ENCODE measurements around the gene EXOSC3. TPM values are rescaled to one million over a fixed set of nuclear protein-coding genes. Genes with fewer than 3 reads are reported as not detected.

The EXOSC3 gene
- polyA plus RNA-seq, 6 donors from 2014 or later = 28.9 to 39.5 (median 33.1) TPM

- Mint-ChIP-seq H3K36me3 (no peaks in the 10 kb centered on the region), H3K27ac (peak overlapping the region in 1 of 6 donors; percentile 24), H3K4me1 (peaks cover 0 to 3% (median 2%) of the 10 kb centered on the region in 3 donors), H3K4me3 (no peak overlapping the region), H3K27me3 (peaks cover 0 to 7% (median 6%) of the 10 kb centered on the region in 3 donors), H3K9me3 (no peaks in the 10 kb centered on the region)
- ATAC-seq (ENCODE audit: low read depth in 2 of 2) (no peak), DNase-seq (no peak)
Measured at GRCh38 chr9:37745970-37746369, 38.9 kb downstream of the EXOSC3 start.

DNA sequence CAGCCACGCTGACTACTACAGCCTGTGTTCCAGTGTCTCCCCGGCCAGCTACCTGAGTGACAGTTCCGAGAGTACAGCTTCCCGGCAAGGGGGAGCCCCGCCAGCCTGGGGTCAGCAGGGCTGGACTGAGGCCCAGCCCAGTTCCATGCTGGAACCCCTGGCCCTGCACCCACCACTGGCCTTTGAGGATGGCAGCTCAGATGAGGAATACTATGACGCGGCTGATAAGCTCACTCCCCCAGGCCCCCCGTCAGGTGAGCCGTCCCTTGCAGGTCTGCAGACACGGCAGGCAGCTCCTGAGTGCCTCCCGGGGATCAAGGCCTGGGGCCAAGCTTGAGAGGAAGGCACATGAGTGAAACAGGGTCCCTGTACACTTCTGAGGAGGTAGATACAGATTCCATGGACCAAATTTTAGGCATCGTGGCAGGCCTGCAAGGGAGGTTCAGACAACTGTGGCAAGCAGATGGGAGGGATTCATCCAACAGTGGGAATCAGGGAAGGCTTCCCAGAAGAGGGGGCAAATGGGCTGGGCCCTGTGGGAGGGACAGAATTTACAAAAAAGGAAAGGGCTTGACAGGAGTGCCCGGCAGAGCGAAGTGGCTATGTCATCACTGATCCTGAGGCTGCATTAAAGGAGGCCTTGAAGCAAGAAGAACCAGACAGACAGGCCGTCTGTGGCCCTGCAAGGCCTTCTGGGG, 44.1 kb downstream of the EXOSC3 start:
- Mint-ChIP-seq H3K4me3 (no peak overlapping the region), H3K36me3 (no peaks in the 10 kb centered on the region), H3K4me1 (no peaks in the 10 kb centered on the region), H3K27ac (no peak overlapping the region), H3K9me3 (no peaks in the 10 kb centered on the region), H3K27me3 (peaks cover 0 to 5% (median 5%) of the 10 kb centered on the region in 3 donors)
- ATAC-seq (ENCODE audit: low read depth in 2 of 2) = no peak
- no peak for DNase-seq

DNA sequence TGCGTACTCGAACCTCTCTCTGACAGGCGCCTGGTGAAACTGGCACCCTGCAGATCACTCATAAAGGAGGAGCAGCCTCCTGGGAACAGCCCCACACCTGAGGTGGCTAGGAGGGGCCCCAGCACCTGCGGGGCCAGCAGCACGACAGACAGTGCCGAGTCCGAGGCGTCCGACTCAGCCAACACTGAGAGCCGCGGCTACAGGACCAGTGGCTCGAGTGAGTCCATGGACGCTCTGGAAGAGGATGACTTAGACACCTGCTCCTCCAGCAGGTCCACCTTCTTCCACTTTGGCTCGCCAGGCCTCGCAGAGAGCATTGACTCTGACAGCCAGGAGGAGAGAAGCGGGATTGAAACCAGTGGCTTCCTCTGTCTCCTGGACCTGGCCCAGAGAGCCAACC, 44.7 kb downstream of the EXOSC3 start:
- DNase-seq = no peak
- Mint-ChIP-seq H3K36me3 (no peaks in the 10 kb centered on the region), H3K27ac (no peak overlapping the region), H3K9me3 (no peaks in the 10 kb centered on the region), H3K27me3 (peaks cover 4 to 9% (median 6%) of the 10 kb centered on the region in 3 donors), H3K4me3 (no peak overlapping the region), H3K4me1 (no peaks in the 10 kb centered on the region)
- no peak for ATAC-seq (ENCODE audit: low read depth in 2 of 2)

- ATAC-seq (ENCODE audit: low read depth in 2 of 2) = no peak
Measured at GRCh38 chr9:37739222-37739621, 45.6 kb downstream of the EXOSC3 start.

GRCh38 chr9:37732952-37733351, 51.9 kb downstream of the EXOSC3 start:
- no peak overlapping the region for H3K4me3 Mint-ChIP-seq
- no peak for ATAC-seq (ENCODE audit: low read depth in 2 of 2)
- H3K4me1 Mint-ChIP-seq = no peaks in the 10 kb centered on the region
- no peaks in the 10 kb centered on the region for H3K36me3 Mint-ChIP-seq
- H3K9me3 Mint-ChIP-seq = peaks cover 0 to 1% (median 0%) of the 10 kb centered on the region in 7 donors
- no peak for DNase-seq
- no peak overlapping the region for H3K27ac Mint-ChIP-seq
- peaks cover 5 to 18% (median 16%) of the 10 kb centered on the region in 3 donors for H3K27me3 Mint-ChIP-seq

More at GRCh38 chr9:37739222-37739621, 45.6 kb downstream of the EXOSC3 start:
- H3K4me3 Mint-ChIP-seq = no peak overlapping the region
- H3K36me3 Mint-ChIP-seq = no peaks in the 10 kb centered on the region
- peaks cover 9 to 12% (median 9%) of the 10 kb centered on the region in 3 donors for H3K27me3 Mint-ChIP-seq
- H3K9me3 Mint-ChIP-seq = no peaks in the 10 kb centered on the region
- DNase-seq = no peak
- H3K27ac Mint-ChIP-seq = no peak overlapping the region
- no peaks in the 10 kb centered on the region for H3K4me1 Mint-ChIP-seq

DNA sequence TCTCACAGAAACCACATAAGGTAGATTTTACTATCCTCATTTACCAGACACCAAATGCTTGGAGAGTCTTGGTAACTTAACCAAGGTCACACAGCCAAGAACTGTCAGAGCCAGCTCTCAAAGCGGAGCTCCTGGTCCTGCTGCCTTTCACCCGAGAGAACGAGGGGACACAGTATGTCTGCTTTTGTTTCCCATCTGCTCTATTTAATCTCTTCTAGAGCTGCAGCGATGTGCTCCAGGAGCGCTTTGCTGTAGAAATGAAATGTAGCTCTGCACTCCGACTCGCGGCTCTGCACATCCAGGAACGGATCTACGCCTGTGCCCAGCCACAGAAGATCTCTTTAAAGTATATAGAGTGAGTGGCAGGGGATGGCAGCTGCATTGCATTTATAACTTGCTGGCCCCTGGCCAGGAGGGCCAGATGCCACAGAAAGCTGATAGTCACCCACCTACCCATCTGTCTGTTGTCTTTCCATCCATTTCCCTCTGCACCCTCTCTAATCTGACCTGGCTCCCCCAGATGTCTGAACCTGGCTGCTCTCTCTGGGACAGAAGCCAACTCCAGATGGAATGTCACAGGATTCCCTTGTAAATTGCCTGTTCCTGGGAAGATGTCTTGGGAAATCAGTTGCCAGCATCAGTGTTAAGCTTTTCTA, 52.6 kb downstream of the EXOSC3 start:
- Mint-ChIP-seq H3K27ac (no peak overlapping the region), H3K4me1 (no peaks in the 10 kb centered on the region), H3K36me3 (no peaks in the 10 kb centered on the region), H3K9me3 (peaks cover 0 to 1% (median 0%) of the 10 kb centered on the region in 7 donors), H3K27me3 (peaks cover 5 to 23% (median 23%) of the 10 kb centered on the region in 3 donors), H3K4me3 (no peak overlapping the region)
- ATAC-seq (ENCODE audit: low read depth in 2 of 2) (no peak), DNase-seq (no peak)

DNA sequence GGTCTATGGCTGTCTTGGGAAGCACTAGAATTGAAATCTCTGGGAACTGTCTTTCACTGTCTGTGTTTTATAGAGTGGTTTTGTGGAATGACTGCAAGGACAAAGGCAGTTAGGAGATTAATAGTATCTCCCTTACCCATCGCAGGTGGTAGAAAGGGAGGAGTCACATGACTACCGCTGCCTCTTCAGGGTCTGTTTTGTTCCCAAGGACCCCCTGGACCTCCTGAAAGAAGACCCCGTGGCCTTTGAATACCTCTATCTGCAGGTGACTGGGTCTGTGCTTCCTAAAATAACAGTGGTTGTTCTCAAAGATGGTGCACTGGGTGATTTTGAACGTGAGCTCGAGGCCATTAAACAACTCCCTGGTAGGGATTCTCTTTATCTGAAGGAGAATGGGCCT, 54.0 kb downstream of the EXOSC3 start:
- no peak overlapping the region for H3K27ac Mint-ChIP-seq
- no peak overlapping the region for H3K4me3 Mint-ChIP-seq
- peaks cover 8 to 31% (median 23%) of the 10 kb centered on the region in 3 donors for H3K27me3 Mint-ChIP-seq
- no peak for DNase-seq
- H3K9me3 Mint-ChIP-seq = peaks cover 0 to 1% (median 0%) of the 10 kb centered on the region in 7 donors
- H3K36me3 Mint-ChIP-seq = no peaks in the 10 kb centered on the region
- no peaks in the 10 kb centered on the region for H3K4me1 Mint-ChIP-seq
- ATAC-seq (ENCODE audit: low read depth in 2 of 2) = no peak

GRCh38 chr9:37730256-37730655, 54.6 kb downstream of the EXOSC3 start:
- ATAC-seq (ENCODE audit: low read depth in 2 of 2) = no peak
- DNase-seq = no peak
- H3K36me3 Mint-ChIP-seq = no peaks in the 10 kb centered on the region
- no peak overlapping the region for H3K4me3 Mint-ChIP-seq
- no peaks in the 10 kb centered on the region for H3K4me1 Mint-ChIP-seq
- no peak overlapping the region for H3K27ac Mint-ChIP-seq
- H3K9me3 Mint-ChIP-seq = peaks cover 0 to 1% (median 0%) of the 10 kb centered on the region in 7 donors
- peaks cover 8 to 28% (median 20%) of the 10 kb centered on the region in 3 donors for H3K27me3 Mint-ChIP-seq

Other genes with a start within 250 kb of the EXOSC3 start
- gene FBXO10, start 208.7 kb downstream of the EXOSC3 start, polyA plus RNA-seq (ENCODE audit: low read depth in 6 of 6) = 1 to 10 TPM; 2.7 to 7.8 (median 7.5) TPM
- 100 to 1,000 TPM; 127 to 214 (median 179) TPM for gene TOMM5, start 192.5 kb downstream of the EXOSC3 start, polyA plus RNA-seq (ENCODE audit: low read depth in 6 of 6)
- not detected for gene FRMPD1, start 134.1 kb downstream of the EXOSC3 start, polyA plus RNA-seq (ENCODE audit: low read depth in 6 of 6)
- 10 to 100 TPM; 13.3 to 21.6 (median 17.1) TPM for gene TRMT10B, start 31.3 kb downstream of the EXOSC3 start, polyA plus RNA-seq (ENCODE audit: low read depth in 6 of 6)
- gene DCAF10, start 15.7 kb upstream of the EXOSC3 start, polyA plus RNA-seq (ENCODE audit: low read depth in 6 of 6) = 10 to 100 TPM; 22.9 to 33.1 (median 28.1) TPM
- 10 to 100 TPM in 2 of 6 donors, 1 to 10 TPM in 4; 7.5 to 11.7 (median 9.7) TPM for gene SLC25A51, start 119.1 kb upstream of the EXOSC3 start, polyA plus RNA-seq (ENCODE audit: low read depth in 6 of 6)

Data from naive B cell (primary cell).